ENCODE measurements around the gene CFAP126.
"Not testable (repeated sequence)": the region's sequence is repeated elsewhere in the genome, so short reads cannot be mapped to it uniquely, and the experiment has no call there.

CFAP126 gene

DNA sequence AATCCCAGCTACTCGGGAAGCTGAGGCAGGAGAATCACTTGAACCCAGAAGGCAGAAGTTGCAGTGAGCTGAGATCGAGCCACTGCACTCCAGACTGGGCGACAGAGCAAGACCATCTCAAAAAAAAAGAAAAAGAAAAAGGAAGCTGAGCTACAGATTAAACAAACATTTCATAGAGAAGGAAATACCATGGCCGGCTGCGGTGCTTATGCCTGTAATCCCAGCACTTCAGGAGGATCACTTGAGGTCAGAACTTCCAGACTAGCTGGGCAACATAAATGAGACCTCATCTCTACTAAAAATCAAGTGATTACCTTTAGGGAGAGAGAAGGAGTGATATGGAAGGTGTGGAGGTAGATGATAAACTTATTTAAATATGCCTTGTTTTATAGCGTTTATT is 14.0 kb upstream of the CFAP126 start:
- no peak for DNase-seq (ENCODE audit: low read depth, low spot score)

- no peak for DNase-seq (ENCODE audit: low read depth, low spot score)
Observed at GRCh38 chr1:161379071-161379470, 11.4 kb upstream of the CFAP126 start.

GRCh38 chr1:161378014-161378413 is 10.3 kb upstream of the CFAP126 start:
- DNase-seq (ENCODE audit: low read depth, low spot score), result no peak

GRCh38 chr1:161374373-161374772 is 6.7 kb upstream of the CFAP126 start:
- DNase-seq (ENCODE audit: low read depth, low spot score), result no peak

GRCh38 chr1:161373442-161373841 is 5.8 kb upstream of the CFAP126 start:
- no peak for DNase-seq (ENCODE audit: low read depth, low spot score)

GRCh38 chr1:161365207-161365606 is 2.5 kb downstream of the CFAP126 start:
- no peak for DNase-seq (ENCODE audit: low read depth, low spot score)

GRCh38 chr1:161364332-161364731 is 3.3 kb downstream of the CFAP126 start:
- no peak for DNase-seq (ENCODE audit: low read depth, low spot score)

GRCh38 chr1:161359291-161359690 is 8.4 kb downstream of the CFAP126 start:
- DNase-seq (ENCODE audit: low read depth, low spot score), result no peak

DNA sequence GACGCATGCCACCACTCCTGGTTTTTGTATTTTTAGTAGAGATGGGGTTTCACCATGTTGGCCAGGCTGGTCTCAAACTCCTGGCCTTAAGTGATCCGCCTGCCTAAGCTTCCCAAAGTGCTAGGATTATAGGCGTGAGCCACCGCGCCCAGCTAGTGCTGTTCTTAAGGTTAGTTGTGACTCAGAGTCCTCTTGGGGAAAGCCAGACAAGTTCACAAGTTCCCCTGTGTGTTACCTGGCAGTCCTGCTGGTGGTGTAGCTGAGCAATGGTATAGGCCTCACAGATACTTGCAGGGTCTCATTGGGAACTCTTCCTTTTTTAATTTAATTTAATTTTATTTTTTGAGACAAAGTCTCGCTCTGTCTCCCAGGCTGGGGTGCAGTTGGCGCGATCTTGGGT is 10.6 kb downstream of the CFAP126 start:
- DNase-seq (ENCODE audit: low read depth, low spot score), result no peak

DNA sequence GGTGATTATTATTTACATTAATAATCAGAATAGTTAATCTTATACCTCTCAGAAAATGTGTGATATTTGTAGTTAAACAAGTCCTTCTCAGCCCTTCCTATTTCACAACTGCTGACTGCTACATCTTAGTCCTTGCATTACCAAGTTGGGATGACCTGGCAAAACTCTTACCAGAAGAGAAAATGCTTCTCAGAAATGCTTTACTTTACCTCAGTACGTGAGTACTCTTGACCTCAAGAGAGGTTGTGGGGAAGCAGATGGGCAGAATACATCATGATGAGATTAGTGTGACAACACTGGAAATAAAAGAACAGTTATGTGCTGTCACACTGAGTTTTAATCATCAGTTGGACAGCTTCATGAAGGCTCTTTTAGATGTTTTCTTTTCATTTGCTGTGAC is 16.2 kb downstream of the CFAP126 start:
- no peak for DNase-seq (ENCODE audit: low read depth, low spot score)

DNA sequence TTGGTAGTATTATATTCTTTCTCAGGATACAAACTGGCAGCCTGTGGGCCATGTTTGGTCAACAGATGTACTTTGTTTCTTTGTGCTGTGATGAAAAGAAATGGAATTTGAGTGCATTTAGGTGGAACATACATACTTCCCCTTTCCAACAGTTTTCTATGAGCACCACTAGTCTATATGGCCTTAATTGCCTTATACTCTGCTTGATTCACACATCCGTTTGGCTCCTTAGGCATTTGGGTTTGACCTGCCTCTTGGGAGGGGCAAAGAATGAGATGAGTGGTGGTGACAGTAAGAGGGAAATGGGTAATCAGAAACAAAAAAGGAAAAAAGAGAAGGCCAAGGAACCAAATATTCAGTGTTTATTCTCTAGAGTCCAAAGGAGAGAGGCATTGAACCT is 17.0 kb downstream of the CFAP126 start:
- no peak for DNase-seq (ENCODE audit: low read depth, low spot score)

DNA sequence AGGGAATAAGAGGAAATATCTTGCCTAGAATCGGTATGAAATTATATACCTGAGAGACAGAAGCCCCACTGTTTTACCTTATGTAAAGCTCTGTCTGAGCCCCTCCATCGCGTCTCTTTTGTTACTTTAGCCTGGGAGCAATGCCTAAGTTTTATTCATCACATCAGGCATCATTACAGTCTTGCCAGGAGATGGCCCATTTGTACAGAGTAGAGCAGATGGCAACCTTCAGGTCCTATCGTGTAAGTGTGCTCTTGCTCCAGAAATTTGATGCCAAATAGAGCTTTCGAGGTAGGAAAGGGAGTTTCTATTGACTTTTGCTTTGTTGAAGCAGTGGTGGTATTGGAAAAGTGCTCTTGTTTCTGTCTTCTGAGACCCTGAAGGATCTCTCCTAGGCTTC is 24.9 kb downstream of the CFAP126 start:
- DNase-seq (ENCODE audit: low read depth, low spot score), result no peak

- DNase-seq (ENCODE audit: low read depth, low spot score), result no peak
Observed at GRCh38 chr1:161342177-161342576, 25.5 kb downstream of the CFAP126 start.

DNA sequence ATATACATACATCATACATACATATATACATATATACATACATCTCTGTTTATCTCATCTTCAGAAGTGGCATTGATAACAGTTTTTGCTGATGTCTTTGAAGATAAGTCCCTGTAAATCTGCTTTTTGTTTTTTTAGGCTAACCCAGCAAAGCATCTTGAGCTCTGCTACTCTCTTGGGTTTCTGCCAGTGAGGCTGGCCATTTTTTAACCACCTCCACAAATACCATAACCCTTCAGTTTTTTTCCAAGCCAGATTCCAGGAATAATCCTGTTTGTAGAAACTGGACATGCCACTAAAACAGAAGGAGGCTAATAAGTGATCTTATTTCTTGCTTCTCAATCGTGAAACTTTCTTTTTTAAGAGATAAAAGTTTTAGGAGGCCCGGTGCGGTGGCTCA is 31.9 kb downstream of the CFAP126 start:
- DNase-seq (ENCODE audit: low read depth, low spot score), result no peak

DNA sequence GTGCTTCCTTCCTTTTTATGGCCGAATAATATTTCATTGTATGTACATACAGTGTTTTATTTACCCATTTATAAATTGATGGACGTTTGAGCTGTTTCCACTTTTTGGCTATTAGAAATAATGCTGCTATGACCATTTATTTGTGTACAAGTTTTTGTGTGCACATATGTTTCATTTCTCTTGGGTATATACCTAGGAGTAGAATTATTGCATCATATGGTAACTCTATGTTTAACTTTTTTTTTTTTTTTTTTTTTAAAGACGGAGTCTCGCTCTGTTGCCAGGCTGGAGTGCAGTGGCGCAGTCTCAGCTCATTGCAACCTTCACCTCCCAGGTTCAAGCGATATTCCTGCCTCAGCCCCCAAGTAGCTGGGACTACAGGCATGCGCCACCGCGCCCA is 34.5 kb downstream of the CFAP126 start:
- no peak for DNase-seq (ENCODE audit: low read depth, low spot score)

- DNase-seq (ENCODE audit: low read depth, low spot score), result no peak
Observed at GRCh38 chr1:161330346-161330745, 37.3 kb downstream of the CFAP126 start.

DNA sequence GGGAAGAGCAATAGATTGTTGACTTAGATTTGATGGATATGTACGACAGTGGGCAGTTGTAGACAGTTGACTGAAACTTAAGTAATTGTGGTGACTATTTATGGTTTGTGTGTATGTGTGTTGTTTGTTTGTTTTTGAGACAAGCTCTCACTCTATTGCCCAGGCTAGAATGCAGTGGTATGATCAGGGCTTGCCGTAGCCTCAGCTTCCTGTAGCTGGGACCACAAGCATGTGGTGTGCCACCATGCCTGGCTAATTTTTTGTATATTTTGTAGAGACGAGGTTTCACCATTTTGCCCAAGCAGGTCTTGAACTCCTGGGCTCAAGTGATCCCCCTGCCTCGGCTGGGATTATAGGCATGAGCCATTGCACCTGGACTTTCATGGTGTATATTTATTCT is 43.7 kb downstream of the CFAP126 start:
- DNase-seq (ENCODE audit: low read depth, low spot score), result no peak

DNA sequence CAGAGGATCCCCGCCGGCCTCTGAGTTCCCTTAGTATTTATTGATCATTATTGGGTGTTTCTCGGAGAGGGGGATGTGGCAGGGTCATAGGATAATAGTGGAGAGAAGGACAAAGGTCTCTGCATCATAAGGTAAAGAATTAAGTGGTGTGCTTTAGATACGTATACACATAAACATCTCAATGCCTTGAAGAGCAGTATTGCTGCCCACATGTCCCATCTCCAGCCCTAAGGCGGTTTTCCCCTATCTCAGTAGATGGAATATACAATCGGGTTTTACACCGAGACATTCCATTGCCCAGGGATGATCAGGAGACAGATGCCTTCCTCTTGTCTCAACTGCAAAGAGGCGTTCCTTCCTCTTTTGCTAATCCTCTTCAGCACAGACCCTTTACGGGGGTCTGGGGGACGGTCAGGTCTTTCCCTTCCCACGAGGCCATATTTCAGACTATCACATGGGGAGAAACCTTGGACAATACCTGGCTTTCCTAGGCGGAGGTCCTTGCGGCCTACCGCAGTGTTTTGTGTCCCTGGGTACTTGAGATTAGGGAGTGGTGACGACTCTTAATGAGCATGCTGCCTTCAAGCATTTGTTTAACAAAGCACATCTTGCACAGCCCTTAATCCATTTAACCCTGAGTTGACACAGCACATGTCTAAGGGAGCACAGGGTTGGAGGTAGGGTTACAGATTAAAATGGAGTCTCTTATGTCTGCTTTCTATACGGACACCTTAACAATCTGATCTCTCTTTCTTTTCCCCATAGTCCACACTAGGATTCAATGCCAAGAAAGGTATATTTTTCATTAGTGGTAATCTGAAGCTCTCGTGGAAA is 51.6 kb downstream of the CFAP126 start:
- DNase-seq (ENCODE audit: low read depth, low spot score), result not testable (repeated sequence)
